ENCODE measurements around the gene HDHD3. TPM values are rescaled to one million over a fixed set of nuclear protein-coding genes. Genes with fewer than 3 reads are reported as not detected.
"Not testable (repeated sequence)": the region's sequence is repeated elsewhere in the genome, so short reads cannot be mapped to it uniquely, and the experiment has no call there.

The HDHD3 gene
- total RNA-seq, 5 donors from 2014 or later (not counting 1 experiment from before 2014, with no cell fraction given), result 15.2 to 34.6 (median 17.4) TPM

- Mint-ChIP-seq H3K4me3 (no peak overlapping the region), H3K27ac (no peak overlapping the region), H3K27me3 (peaks cover 0 to 9% of the 10 kb centered on the region in 2 donors), H3K36me3 (peaks cover 6% of the 10 kb centered on the region), H3K9me3 (no peaks in the 10 kb centered on the region), H3K4me1 (peaks cover 13 to 17% (median 13%) of the 10 kb centered on the region in 3 donors)
- H3K36me3 ChIP-seq (ENCODE audit: control insufficient read depth in 2 of 2, extremely low read depth in 1 of 2, insufficient read depth in 1 of 2, low read length in 1 of 2), result peaks cover 7 to 28% of the 10 kb centered on the region in 2 donors
- no peak overlapping the region for H3K27ac ChIP-seq (ENCODE audit: low read length)
- 97% methylated on average over 8 of the region's 8 CpGs for WGBS (ENCODE audit: insufficient coverage)
- DNase-seq (no peak), ATAC-seq (replicated peaks in 1 of 4) (no peak)
- H3K4me3 ChIP-seq (ENCODE audit: control insufficient read depth in 1 of 2, extremely low read depth in 1 of 2, low read length in 1 of 2), result no peak overlapping the region
- CTCF ChIA-PET, result no interaction called here
- POLR2A ChIA-PET, result no interaction called here
- no peaks in the 10 kb centered on the region for H3K27me3 ChIP-seq (replicated peaks in 1 of 2; ENCODE audit: control insufficient read depth in 2 of 2, extremely low read depth in 1 of 2, insufficient read depth in 2 of 2, low read length in 1 of 2)
- H3K4me1 ChIP-seq (ENCODE audit: control insufficient read depth in 1 of 2, extremely low read depth in 1 of 2, insufficient read depth in 2 of 2, low read length in 2 of 2), result peaks cover 0 to 9% of the 10 kb centered on the region in 2 experiments
- H3K9me3 ChIP-seq, result no peaks in the 10 kb centered on the region
These were observed 5.9 kb downstream of the HDHD3 start for GRCh38 chr9:113370806-113371325.

- H3K4me1 ChIP-seq (ENCODE audit: control insufficient read depth in 1 of 2, extremely low read depth in 1 of 2, insufficient read depth in 2 of 2, low read length in 2 of 2), result no peaks in the 10 kb centered on the region
- no peak overlapping the region for H3K4me3 Mint-ChIP-seq
- peaks cover 7 to 22% of the 10 kb centered on the region in 2 donors for H3K36me3 ChIP-seq (ENCODE audit: control insufficient read depth in 2 of 2, extremely low read depth in 1 of 2, insufficient read depth in 1 of 2, low read length in 1 of 2)
- no peak overlapping the region for H3K4me3 ChIP-seq (ENCODE audit: control insufficient read depth in 1 of 2, extremely low read depth in 1 of 2, low read length in 1 of 2)
- H3K27ac ChIP-seq (ENCODE audit: low read length), result no peak overlapping the region
- WGBS (ENCODE audit: insufficient coverage), result 93% methylated on average over 8 of the region's 11 CpGs
- ATAC-seq (replicated peaks in 1 of 4) (no peak), DNase-seq (no peak)
- H3K36me3 Mint-ChIP-seq, result peaks cover 6% of the 10 kb centered on the region
- H3K9me3 ChIP-seq, result no peaks in the 10 kb centered on the region
- peaks cover 0 to 1% of the 10 kb centered on the region in 2 donors for H3K27me3 Mint-ChIP-seq
- CTCF ChIA-PET, result interaction anchor here in 1 of 2 donors (0.6 kb wide), 1 partner anchor 57 kb away, joined by 4 read pairs; no protein-coding TSS in a partner anchor
- no peaks in the 10 kb centered on the region for H3K27me3 ChIP-seq (replicated peaks in 1 of 2; ENCODE audit: control insufficient read depth in 2 of 2, extremely low read depth in 1 of 2, insufficient read depth in 2 of 2, low read length in 1 of 2)
- H3K27ac Mint-ChIP-seq, result no peak overlapping the region
- POLR2A ChIA-PET, result interaction anchor here (0.6 kb wide), 2 partner anchors 27 to 44 kb away, joined by 3 to 5 read pairs; no protein-coding TSS in a partner anchor
- no peaks in the 10 kb centered on the region for H3K9me3 Mint-ChIP-seq
- peaks cover 2 to 7% (median 3%) of the 10 kb centered on the region in 3 donors for H3K4me1 Mint-ChIP-seq
These were observed 7.0 kb downstream of the HDHD3 start for GRCh38 chr9:113369855-113370140.

- no peak overlapping the region for H3K27ac Mint-ChIP-seq
- no peak overlapping the region for H3K4me3 ChIP-seq (ENCODE audit: control insufficient read depth in 1 of 2, extremely low read depth in 1 of 2, low read length in 1 of 2)
- DNase-seq (no peak), ATAC-seq (replicated peaks in 1 of 4) (no peak)
- H3K4me1 Mint-ChIP-seq, result peaks cover 0 to 6% (median 0%) of the 10 kb centered on the region in 3 donors
- no peak overlapping the region for H3K4me3 Mint-ChIP-seq
- H3K9me3 Mint-ChIP-seq, result no peaks in the 10 kb centered on the region
- no peaks in the 10 kb centered on the region for H3K27me3 ChIP-seq (replicated peaks in 1 of 2; ENCODE audit: control insufficient read depth in 2 of 2, extremely low read depth in 1 of 2, insufficient read depth in 2 of 2, low read length in 1 of 2)
- ChIA-PET POLR2A (no interaction called here), CTCF (interaction anchor here (0.6 kb wide), 2 partner anchors 57 to 595 kb away, joined by 3 to 4 read pairs; no protein-coding TSS in a partner anchor)
- WGBS (ENCODE audit: insufficient coverage), result 90% methylated on average over 10 of the region's 13 CpGs
- H3K36me3 ChIP-seq (ENCODE audit: control insufficient read depth in 2 of 2, extremely low read depth in 1 of 2, insufficient read depth in 1 of 2, low read length in 1 of 2), result peaks cover 7 to 18% of the 10 kb centered on the region in 2 donors
- peaks cover 0 to 1% of the 10 kb centered on the region in 2 donors for H3K27me3 Mint-ChIP-seq
- no peaks in the 10 kb centered on the region for H3K9me3 ChIP-seq
- no peaks in the 10 kb centered on the region for H3K4me1 ChIP-seq (ENCODE audit: control insufficient read depth in 1 of 2, extremely low read depth in 1 of 2, insufficient read depth in 2 of 2, low read length in 2 of 2)
- H3K36me3 Mint-ChIP-seq, result peaks cover 3% of the 10 kb centered on the region
- H3K27ac ChIP-seq (ENCODE audit: low read length), result no peak overlapping the region
These were observed 7.6 kb downstream of the HDHD3 start for GRCh38 chr9:113368982-113369854.

- no peaks in the 10 kb centered on the region for H3K9me3 ChIP-seq
- H3K27me3 Mint-ChIP-seq, result peaks cover 0 to 1% of the 10 kb centered on the region in 2 donors
- H3K9me3 Mint-ChIP-seq, result no peaks in the 10 kb centered on the region
- no peak overlapping the region for H3K4me3 Mint-ChIP-seq
- 80% methylated on average over 1 of the region's 5 CpGs for WGBS (ENCODE audit: insufficient coverage)
- no peaks in the 10 kb centered on the region for H3K27me3 ChIP-seq (replicated peaks in 1 of 2; ENCODE audit: control insufficient read depth in 2 of 2, extremely low read depth in 1 of 2, insufficient read depth in 2 of 2, low read length in 1 of 2)
- peaks cover 3% of the 10 kb centered on the region for H3K36me3 Mint-ChIP-seq
- H3K27ac ChIP-seq (ENCODE audit: low read length), result no peak overlapping the region
- peaks cover 0 to 6% (median 0%) of the 10 kb centered on the region in 3 donors for H3K4me1 Mint-ChIP-seq
- no peak overlapping the region for H3K4me3 ChIP-seq (ENCODE audit: control insufficient read depth in 1 of 2, extremely low read depth in 1 of 2, low read length in 1 of 2)
- ChIA-PET CTCF (interaction anchor here in 1 of 2 donors (0.6 kb wide), 1 partner anchor 595 kb away, joined by 3 read pairs; no protein-coding TSS in a partner anchor), POLR2A (interaction anchor here in 1 of 2 donors (0.5 kb wide), 1 partner anchor 151 kb away, joined by 13 read pairs; no protein-coding TSS in a partner anchor)
- ATAC-seq (replicated peaks in 1 of 4) (no peak), DNase-seq (no peak)
- no peak overlapping the region for H3K27ac Mint-ChIP-seq
- H3K4me1 ChIP-seq (ENCODE audit: control insufficient read depth in 1 of 2, extremely low read depth in 1 of 2, insufficient read depth in 2 of 2, low read length in 2 of 2), result no peaks in the 10 kb centered on the region
- peaks cover 4 to 10% of the 10 kb centered on the region in 2 donors for H3K36me3 ChIP-seq (ENCODE audit: control insufficient read depth in 2 of 2, extremely low read depth in 1 of 2, insufficient read depth in 1 of 2, low read length in 1 of 2)
These were observed 8.3 kb downstream of the HDHD3 start for GRCh38 chr9:113368348-113368981.

- WGBS (ENCODE audit: insufficient coverage), result 94% methylated on average over 3 of the region's 3 CpGs
- H3K4me1 ChIP-seq (ENCODE audit: control insufficient read depth in 1 of 2, extremely low read depth in 1 of 2, insufficient read depth in 2 of 2, low read length in 2 of 2); DNase-seq; H3K9me3 ChIP-seq; H3K36me3 ChIP-seq (ENCODE audit: control insufficient read depth in 2 of 2, extremely low read depth in 1 of 2, insufficient read depth in 1 of 2, low read length in 1 of 2); H3K27ac ChIP-seq (ENCODE audit: low read length); H3K27me3 Mint-ChIP-seq; H3K27me3 ChIP-seq (replicated peaks in 1 of 2; ENCODE audit: control insufficient read depth in 2 of 2, extremely low read depth in 1 of 2, insufficient read depth in 2 of 2, low read length in 1 of 2); H3K4me3 Mint-ChIP-seq; H3K9me3 Mint-ChIP-seq; H3K4me1 Mint-ChIP-seq; H3K27ac Mint-ChIP-seq; ATAC-seq (replicated peaks in 1 of 4); CTCF ChIA-PET; H3K36me3 Mint-ChIP-seq; H3K4me3 ChIP-seq (ENCODE audit: control insufficient read depth in 1 of 2, extremely low read depth in 1 of 2, low read length in 1 of 2); POLR2A ChIA-PET: not testable (repeated sequence)
These were observed 11.1 kb downstream of the HDHD3 start for GRCh38 chr9:113365652-113366051.

GRCh38 chr9:113364951-113365350 is 11.8 kb downstream of the HDHD3 start:
- Histone ChIP-seq H3K36me3 (ENCODE audit: control insufficient read depth in 2 of 2, extremely low read depth in 1 of 2, insufficient read depth in 1 of 2, low read length in 1 of 2) (no peaks in the 10 kb centered on the region), H3K4me3 (ENCODE audit: control insufficient read depth in 1 of 2, extremely low read depth in 1 of 2, low read length in 1 of 2) (no peak overlapping the region), H3K4me1 (ENCODE audit: control insufficient read depth in 1 of 2, extremely low read depth in 1 of 2, insufficient read depth in 2 of 2, low read length in 2 of 2) (no peaks in the 10 kb centered on the region), H3K27me3 (replicated peaks in 1 of 2; ENCODE audit: control insufficient read depth in 2 of 2, extremely low read depth in 1 of 2, insufficient read depth in 2 of 2, low read length in 1 of 2) (no peaks in the 10 kb centered on the region), H3K27ac (ENCODE audit: low read length) (no peak overlapping the region), H3K9me3 (no peaks in the 10 kb centered on the region)
- Mint-ChIP-seq H3K27ac (no peak overlapping the region), H3K4me1 (no peaks in the 10 kb centered on the region), H3K4me3 (no peak overlapping the region), H3K9me3 (no peaks in the 10 kb centered on the region), H3K27me3 (peaks cover 0 to 1% of the 10 kb centered on the region in 2 donors), H3K36me3 (no peaks in the 10 kb centered on the region)
- CTCF ChIA-PET, result interaction anchor here (0.6 to 0.7 kb wide), 5 partner anchors 12 to 1647 kb away, joined by 3 to 4 read pairs (median 3); no protein-coding TSS in a partner anchor
- DNase-seq, result no peak
- ATAC-seq (replicated peaks in 1 of 4), result no peak
- no CpG with 5 or more reads among the region's 1 CpG for WGBS (ENCODE audit: insufficient coverage)
- POLR2A ChIA-PET, result interaction anchor here (0.6 kb wide), 3 partner anchors 15 to 93 kb away, joined by 5 to 8 read pairs (median 7); no protein-coding TSS in a partner anchor
